D721Med (cell line): ENCODE data around the gene LDLRAD3.

Experiments
- DNase-seq: peaks from one replicate; pipeline ENCODE4 v3.0.0; 2011; ENCODE audit warnings: low spot score; ENCODE audit not compliant: insufficient read length
- FAIRE-seq: peaks from 2 replicates; lab custom pipeline; 2011; peaks lifted over from hg19 to GRCh38; lab: Jason Lieb, UNC
- TF ChIP-seq, protein P1 (sequence below): IDR thresholded peaks from 2 replicates; pipeline ENCODE4 v1.5.1; 2012; ENCODE audit warnings: mild to moderate bottlenecking, control low read depth; ENCODE audit not compliant: insufficient read depth; ENCODE audit errors: missing control alignments

LDLRAD3 gene

DNA sequence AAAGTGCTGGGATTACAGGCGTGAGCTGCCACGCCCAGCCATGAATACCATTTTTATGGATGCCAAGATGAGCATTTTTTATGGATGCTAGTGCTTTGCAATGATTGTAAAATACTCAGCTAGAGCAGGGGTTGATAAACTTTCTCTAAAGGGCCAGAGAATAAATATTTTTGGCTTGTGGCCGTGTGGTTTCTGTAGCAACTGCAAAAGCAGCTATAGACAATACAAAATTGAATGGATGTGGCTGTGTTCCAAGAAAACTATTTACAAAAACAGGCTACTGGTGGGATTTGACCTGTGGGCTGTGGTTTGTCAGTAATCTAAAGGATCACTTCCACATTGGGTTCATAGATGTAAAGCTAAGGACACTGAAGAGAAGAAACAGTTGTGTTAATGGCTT is 289.3 kb downstream of the LDLRAD3 start:
- DNase-seq (no peak), FAIRE-seq (no peak)
- TF ChIP-seq, protein P1, sequence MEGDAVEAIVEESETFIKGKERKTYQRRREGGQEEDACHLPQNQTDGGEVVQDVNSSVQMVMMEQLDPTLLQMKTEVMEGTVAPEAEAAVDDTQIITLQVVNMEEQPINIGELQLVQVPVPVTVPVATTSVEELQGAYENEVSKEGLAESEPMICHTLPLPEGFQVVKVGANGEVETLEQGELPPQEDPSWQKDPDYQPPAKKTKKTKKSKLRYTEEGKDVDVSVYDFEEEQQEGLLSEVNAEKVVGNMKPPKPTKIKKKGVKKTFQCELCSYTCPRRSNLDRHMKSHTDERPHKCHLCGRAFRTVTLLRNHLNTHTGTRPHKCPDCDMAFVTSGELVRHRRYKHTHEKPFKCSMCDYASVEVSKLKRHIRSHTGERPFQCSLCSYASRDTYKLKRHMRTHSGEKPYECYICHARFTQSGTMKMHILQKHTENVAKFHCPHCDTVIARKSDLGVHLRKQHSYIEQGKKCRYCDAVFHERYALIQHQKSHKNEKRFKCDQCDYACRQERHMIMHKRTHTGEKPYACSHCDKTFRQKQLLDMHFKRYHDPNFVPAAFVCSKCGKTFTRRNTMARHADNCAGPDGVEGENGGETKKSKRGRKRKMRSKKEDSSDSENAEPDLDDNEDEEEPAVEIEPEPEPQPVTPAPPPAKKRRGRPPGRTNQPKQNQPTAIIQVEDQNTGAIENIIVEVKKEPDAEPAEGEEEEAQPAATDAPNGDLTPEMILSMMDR, result no peak

DNA sequence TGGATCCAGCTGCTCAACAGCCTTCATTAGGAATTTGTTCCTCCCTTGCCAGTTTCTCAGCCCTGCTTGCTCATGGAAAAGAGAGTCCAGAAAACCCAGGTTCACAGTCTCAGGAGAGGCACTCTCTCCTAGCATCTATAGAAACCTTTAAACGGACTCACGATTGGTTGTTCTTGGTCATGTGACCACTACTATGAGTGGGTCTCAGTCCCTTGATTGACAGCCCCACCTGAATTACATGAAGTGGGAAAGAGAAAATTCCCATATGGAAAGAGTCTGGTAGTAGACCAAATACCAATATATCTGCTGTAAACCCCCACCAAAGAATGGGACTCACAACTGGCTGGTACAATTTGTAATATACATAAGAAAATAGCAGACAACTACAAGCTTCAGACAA is 291.0 kb downstream of the LDLRAD3 start:
- DNase-seq, result no peak
- TF ChIP-seq, protein P1, result no peak
- FAIRE-seq, result no peak

DNA sequence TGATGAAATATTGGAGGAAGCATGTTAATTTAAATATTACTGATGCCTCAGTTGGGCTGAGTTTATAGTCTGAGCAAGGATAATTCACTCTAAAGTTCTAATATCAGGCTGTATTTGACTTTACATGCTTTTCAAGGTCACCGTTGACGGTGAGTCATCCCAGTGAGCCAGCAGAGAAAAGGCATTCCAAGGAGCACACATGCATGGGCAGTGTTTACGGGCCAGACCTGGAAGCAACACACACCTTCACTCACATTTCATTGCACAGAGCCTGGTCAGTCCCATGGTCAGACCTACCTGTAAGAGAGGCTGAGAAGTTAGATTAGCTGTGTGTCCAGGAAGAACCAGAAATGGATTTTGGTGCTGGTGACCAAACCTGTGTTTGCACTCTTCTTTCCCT is 291.9 kb downstream of the LDLRAD3 start:
- TF ChIP-seq, protein P1, result no peak
- no peak for FAIRE-seq
- DNase-seq, result no peak

DNA sequence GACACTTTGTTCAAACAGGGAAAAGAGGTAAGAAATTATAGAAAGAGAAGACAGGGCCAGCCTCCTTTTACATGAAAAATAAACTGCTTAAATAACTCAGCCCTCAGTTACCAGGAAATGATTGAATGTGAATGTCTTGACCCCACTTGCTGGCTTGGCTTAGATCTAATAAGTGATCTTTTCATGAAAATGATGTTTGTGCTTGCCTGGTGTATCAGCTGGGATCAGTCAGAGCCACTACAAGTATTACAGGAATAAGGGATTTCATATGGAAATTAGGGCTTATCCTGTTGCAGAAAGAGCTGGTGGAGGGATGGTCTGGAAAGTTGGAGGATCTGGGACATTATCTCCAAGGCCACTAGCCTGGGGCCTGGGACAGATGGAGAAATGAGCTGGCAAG is 293.5 kb downstream of the LDLRAD3 start:
- TF ChIP-seq, protein P1, result no peak
- no peak for FAIRE-seq
- DNase-seq, result no peak

DNA sequence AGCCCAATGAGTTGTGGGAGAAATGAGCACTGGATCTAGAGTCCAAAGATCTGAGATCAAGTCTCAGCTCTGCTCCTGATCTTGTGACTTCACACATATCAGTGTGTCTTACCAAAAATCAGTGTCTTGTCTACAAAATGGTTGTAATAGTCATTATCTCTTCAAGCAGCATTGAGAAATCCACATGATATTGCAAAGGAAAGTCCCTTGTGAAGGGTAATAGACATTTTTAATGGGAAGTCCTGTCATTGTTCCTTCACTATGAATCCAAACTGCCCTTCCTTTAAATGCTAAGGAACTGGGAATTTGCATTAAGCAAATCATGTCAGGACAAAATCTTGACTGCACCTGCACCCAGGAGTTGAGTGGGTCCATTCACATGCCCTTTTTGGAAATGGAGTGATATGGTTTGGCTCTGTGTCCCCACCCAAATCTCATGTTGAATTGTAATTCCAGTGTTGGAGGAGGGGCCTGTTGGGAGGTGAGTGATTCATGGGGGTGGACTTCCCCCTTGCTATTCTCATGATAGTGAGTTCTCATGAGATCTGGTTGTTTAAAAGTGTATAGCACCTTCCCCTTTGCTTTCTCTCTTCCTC is 294.3 kb downstream of the LDLRAD3 start:
- FAIRE-seq (no peak), DNase-seq (no peak)
- TF ChIP-seq, protein P1, result no peak

DNA sequence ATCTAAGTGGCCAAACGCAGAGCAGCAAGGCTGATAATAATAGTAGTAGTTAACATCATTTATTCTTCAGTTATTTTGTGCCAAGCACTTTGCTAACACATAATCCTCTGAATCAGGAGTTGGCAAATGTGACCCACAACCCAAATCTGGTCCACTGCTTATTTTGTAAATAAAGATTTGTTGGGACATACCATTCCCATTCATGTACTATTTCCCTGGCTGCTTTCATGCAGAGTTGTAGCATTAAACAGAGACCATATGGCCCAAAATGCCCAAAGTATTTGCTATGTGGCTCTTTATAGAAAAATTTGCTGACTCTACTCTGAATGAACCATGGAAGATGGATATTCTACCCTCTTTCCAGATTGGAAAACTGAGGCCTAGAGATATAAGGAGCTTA is 295.0 kb downstream of the LDLRAD3 start:
- TF ChIP-seq, protein P1, result no peak
- FAIRE-seq (no peak), DNase-seq (no peak)

DNA sequence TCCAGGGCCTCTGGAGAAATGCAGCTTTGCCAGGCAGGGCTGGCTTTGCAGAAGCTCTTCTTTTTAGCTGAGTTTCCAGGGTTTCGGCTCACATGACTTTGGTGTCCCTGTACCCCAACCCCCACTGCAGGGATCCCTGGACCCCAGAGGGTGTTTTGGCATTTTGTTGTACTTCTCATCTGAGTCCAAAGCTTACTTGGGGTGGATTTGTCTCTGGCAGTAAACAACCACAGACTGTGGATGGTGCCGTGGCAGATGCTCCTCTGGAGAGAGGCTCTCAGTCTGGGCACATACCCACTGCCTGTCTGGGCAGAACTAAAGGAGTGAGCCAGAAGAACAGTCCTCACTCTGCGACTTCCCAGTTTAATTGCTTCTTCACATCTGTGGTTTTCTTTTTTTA is 295.8 kb downstream of the LDLRAD3 start:
- FAIRE-seq (no peak), DNase-seq (no peak)
- TF ChIP-seq, protein P1, result no peak
